Panc1 (cell line): ENCODE data around the gene ASXL2. TPM values are rescaled to one million over a fixed set of nuclear protein-coding genes. Genes with fewer than 3 reads are reported as not detected.
"Not testable (repeated sequence)": the region's sequence is repeated elsewhere in the genome, so short reads cannot be mapped to it uniquely, and the experiment has no call there.

Experiments used
- ATAC-seq: fragments of 200-7000 bp; cut with Tn5 transposase; 2 replicates; pipeline ENCODE4 v1.9.1; 2020; ENCODE audit warnings: mild to moderate bottlenecking, moderate library complexity
- BruUV-seq: library from RNA; stranded (reverse); fragments of 400-500 nt; replicated peaks from 2 replicates; lab custom pipeline; 2021; lab: Mats Ljungman, UMichigan
- CTCF ChIA-PET: fragments of 300-600 bp; sonication (Branson Sonifier 250); formaldehyde crosslinking; loops from one replicate; lab custom pipeline; 2022; ENCODE audit warnings: antibody characterized with exemption; lab: Charles Lee
- POLR2A ChIA-PET: fragments of 300-600 bp; sonication (Branson Sonifier 250); formaldehyde crosslinking; loops from one replicate; lab custom pipeline; 2022; ENCODE audit warnings: antibody characterized with exemption; lab: Charles Lee
- DNase-seq: peaks from one replicate; pipeline ENCODE4 v3.0.0-alpha.2; 2010; ENCODE audit warnings: low read depth, low spot score
- H3K27ac ChIP-seq: 2 replicates; pipeline ENCODE4 v1.5.1; 2011; ENCODE audit warnings: mild to moderate bottlenecking, low read length, inconsistent platforms
- H3K27me3 ChIP-seq: fragments of 200-500 bp; sonication (Bioruptor generic); 2 replicates; pipeline ENCODE4 v1.6.0; 2014; ENCODE audit warnings: low read length, inconsistent platforms; ENCODE audit not compliant: control insufficient read depth, insufficient read depth
- H3K36me3 ChIP-seq: fragments of 200-500 bp; sonication (Bioruptor generic); 2 replicates; pipeline ENCODE4 v1.5.1; 2014; ENCODE audit warnings: inconsistent platforms, mild to moderate bottlenecking, low read length, moderate library complexity; ENCODE audit not compliant: control insufficient read depth, insufficient read depth
- H3K4me1 ChIP-seq: 2 replicates; pipeline ENCODE4 v1.5.1; 2011; ENCODE audit warnings: inconsistent platforms, mild to moderate bottlenecking, low read length, moderate library complexity; ENCODE audit not compliant: control insufficient read depth, insufficient read depth
- H3K4me3 ChIP-seq, 2 experiments: 2 replicates each; pipeline ENCODE4 v1.5.1; 2011 to 2012; ENCODE audit warnings: low read depth in 2 of 2, low read length in 2 of 2, mild to moderate bottlenecking in 2 of 2, inconsistent platforms in 1 of 2, moderate library complexity in 1 of 2
- H3K9me3 ChIP-seq: fragments of 200-500 bp; sonication (Bioruptor generic); 2 replicates; pipeline ENCODE4 v1.5.1; 2014; ENCODE audit warnings: low read depth, mild to moderate bottlenecking, inconsistent platforms, low read length, moderate library complexity; ENCODE audit not compliant: control insufficient read depth, insufficient read depth
- CTCF ChIP-seq: fragments of 450-650 bp; IDR thresholded peaks from 2 replicates; pipeline ENCODE4 v1.5.1; 2017; ENCODE audit warnings: mild to moderate bottlenecking
- SIN3A ChIP-seq: IDR thresholded peaks from 2 replicates; pipeline ENCODE4 v1.6.1; 2012; ENCODE audit warnings: low read depth, mild to moderate bottlenecking, low read length, moderate library complexity, borderline replicate concordance; ENCODE audit not compliant: insufficient read depth
- TCF7L2 ChIP-seq: IDR thresholded peaks from 2 replicates; pipeline ENCODE4 v1.6.1; 2011; ENCODE audit warnings: mild to moderate bottlenecking, low read depth, low read length, inconsistent platforms
- in situ Hi-C: cut with HindIII; loops from 2 replicates; pipeline ENCODE4 v1.10.0; 2016; ENCODE audit warnings: low sequenced_read_pairs, low pct_unique_long_range_greater_than_20kb
- intact Hi-C: fragments of 100-400 bp; cut with micrococcal nuclease; formaldehyde crosslinking; loops from one replicate; pipeline ENCODE4 v1.10.0; 2022; ENCODE audit not compliant: unreplicated experiment
- total RNA-seq: library from RNA; stranded (reverse); gene quantifications from one replicate; pipeline ENCODE4 v1.2.1, GENCODE V29; 2021; ENCODE audit not compliant: unreplicated experiment

The ASXL2 gene
- total RNA-seq, 1 experiment from 2014 or later, result 43.4 TPM

- CTCF ChIA-PET, result not testable (repeated sequence)
These were observed 35.3 kb upstream of the ASXL2 start for GRCh38 chr2:25913696-25913973.

GRCh38 chr2:25912851-25913695 is 34.8 kb upstream of the ASXL2 start:
- Histone ChIP-seq H3K9me3 (no peaks in the 10 kb centered on the region), H3K27ac (no peak overlapping the region), H3K27me3 (no peaks in the 10 kb centered on the region), H3K4me1 (peaks cover 7% of the 10 kb centered on the region; the same call in 1 of the 2 replicates), H3K36me3 (no peaks in the 10 kb centered on the region), H3K4me3 (no peak overlapping the region)
- ChIA-PET CTCF (no interaction called here), POLR2A (no interaction called here)
- intact Hi-C loops (no loop called here), in situ Hi-C loops (no loop called here)
- TF ChIP-seq TCF7L2 (peak; percentile 72), CTCF (no peak)
- ATAC-seq, result peak; percentile 75
- no peak for DNase-seq
- no TSS peak for BruUV-seq

More at GRCh38 chr2:25913696-25913973, 35.3 kb upstream of the ASXL2 start:
- intact Hi-C loops, H3K27me3 ChIP-seq, H3K27ac ChIP-seq, H3K4me1 ChIP-seq, H3K9me3 ChIP-seq, in situ Hi-C loops, BruUV-seq, H3K4me3 ChIP-seq, POLR2A ChIA-PET, H3K36me3 ChIP-seq, DNase-seq: not testable (repeated sequence)
- peak; percentile 10; the same call in 1 of the 2 replicates for ATAC-seq

- BruUV-seq, H3K9me3 ChIP-seq, intact Hi-C loops, H3K27me3 ChIP-seq, DNase-seq, in situ Hi-C loops, H3K36me3 ChIP-seq, POLR2A ChIA-PET, H3K27ac ChIP-seq, ATAC-seq, H3K4me3 ChIP-seq, H3K4me1 ChIP-seq: not testable (repeated sequence)
- CTCF ChIA-PET, result interaction anchor here (0.6 kb wide), 1 partner anchor 23 kb away, joined by 9 read pairs; no protein-coding TSS in a partner anchor
These were observed 31.3 kb upstream of the ASXL2 start for GRCh38 chr2:25909574-25909973.

- no TSS peak for BruUV-seq
- TF ChIP-seq SIN3A (no peak), TCF7L2 (no peak)
- DNase-seq (no peak), ATAC-seq (no peak)
- ChIA-PET POLR2A (no interaction called here), CTCF (interaction anchor here (0.7 kb wide), 1 partner anchor 54 kb away, joined by 3 read pairs; no protein-coding TSS in a partner anchor)
- Histone ChIP-seq H3K4me1 (no peaks in the 10 kb centered on the region), H3K4me3 (no peak overlapping the region), H3K36me3 (no peaks in the 10 kb centered on the region), H3K27ac (no peak overlapping the region), H3K27me3 (no peaks in the 10 kb centered on the region), H3K9me3 (no peaks in the 10 kb centered on the region)
- in situ Hi-C loops (no loop called here), intact Hi-C loops (no loop called here)
These were observed 26.8 kb upstream of the ASXL2 start for GRCh38 chr2:25905126-25905525.
